AML-193 (cell line): ENCODE results near the gene CEP164.

ENCODE experiments used
- DNase-seq, 2 experiments: peaks; one replicate each; lab custom pipeline; 2025; lab: John Stamatoyannopoulos, UW

Gene CEP164

GRCh38 chr11:117366248-117366647 lies 38.6 kb downstream of the CEP164 start:
- DNase-seq: no peak

GRCh38 chr11:117366875-117367274 lies 39.2 kb downstream of the CEP164 start:
- DNase-seq: no peak

GRCh38 chr11:117369534-117369933 lies 41.9 kb downstream of the CEP164 start:
- DNase-seq: no peak

- DNase-seq: no peak
These were observed 43.8 kb downstream of the CEP164 start for GRCh38 chr11:117371453-117371852.

- DNase-seq: no peak
These were observed 46.8 kb downstream of the CEP164 start for GRCh38 chr11:117374316-117375055.

- no peak for DNase-seq
These were observed 48.3 kb downstream of the CEP164 start for GRCh38 chr11:117375960-117376359.

GRCh38 chr11:117376517-117376916 lies 48.9 kb downstream of the CEP164 start:
- no peak for DNase-seq

GRCh38 chr11:117378976-117379865 lies 51.6 kb downstream of the CEP164 start:
- DNase-seq: no peak

- no peak for DNase-seq
These were observed 53.0 kb downstream of the CEP164 start for GRCh38 chr11:117380676-117381075.

- no peak for DNase-seq
These were observed 54.1 kb downstream of the CEP164 start for GRCh38 chr11:117381481-117382387.

GRCh38 chr11:117382746-117383145 lies 55.1 kb downstream of the CEP164 start:
- no peak for DNase-seq

- no peak for DNase-seq
These were observed 56.4 kb downstream of the CEP164 start for GRCh38 chr11:117384045-117384444.

GRCh38 chr11:117385471-117385870 lies 57.8 kb downstream of the CEP164 start:
- no peak for DNase-seq

GRCh38 chr11:117385906-117386305 lies 58.3 kb downstream of the CEP164 start:
- DNase-seq: no peak

GRCh38 chr11:117387992-117388755 lies 60.5 kb downstream of the CEP164 start:
- no peak for DNase-seq

- no peak for DNase-seq
These were observed 63.1 kb downstream of the CEP164 start for GRCh38 chr11:117390743-117391142.

GRCh38 chr11:117391181-117391580 lies 63.5 kb downstream of the CEP164 start:
- no peak for DNase-seq

GRCh38 chr11:117392001-117392690 lies 64.5 kb downstream of the CEP164 start:
- DNase-seq: no peak

GRCh38 chr11:117392979-117393378 lies 65.3 kb downstream of the CEP164 start:
- DNase-seq: no peak

GRCh38 chr11:117394221-117394925 lies 66.7 kb downstream of the CEP164 start:
- DNase-seq: no peak
